ENCODE data around the gene CHST8.

The CHST8 gene

GRCh38 chr19:33737681-33738371 is 116.1 kb downstream of the CHST8 start:
- DNase-seq (ENCODE audit: low spot score): no peak

- DNase-seq (ENCODE audit: low spot score): peak; percentile 48
These were observed 119.2 kb downstream of the CHST8 start for GRCh38 chr19:33740811-33741396.

- no peak for DNase-seq (ENCODE audit: low spot score)
These were observed 123.5 kb downstream of the CHST8 start for GRCh38 chr19:33745297-33745696.

- DNase-seq (ENCODE audit: low spot score): no peak
These were observed 124.4 kb downstream of the CHST8 start for GRCh38 chr19:33746159-33746558.

GRCh38 chr19:33747273-33747672 is 125.5 kb downstream of the CHST8 start:
- no peak for DNase-seq (ENCODE audit: low spot score)

- no peak for DNase-seq (ENCODE audit: low spot score)
These were observed 126.5 kb downstream of the CHST8 start for GRCh38 chr19:33748231-33748630.

GRCh38 chr19:33749016-33749415 is 127.3 kb downstream of the CHST8 start:
- DNase-seq (ENCODE audit: low spot score): no peak

GRCh38 chr19:33749619-33750175 is 127.9 kb downstream of the CHST8 start:
- DNase-seq (ENCODE audit: low spot score): no peak

- no peak for DNase-seq (ENCODE audit: low spot score)
These were observed 129.1 kb downstream of the CHST8 start for GRCh38 chr19:33750587-33751435.

GRCh38 chr19:33751436-33751770 is 129.7 kb downstream of the CHST8 start:
- no peak for DNase-seq (ENCODE audit: low spot score)

- no peak for DNase-seq (ENCODE audit: low spot score)
These were observed 130.5 kb downstream of the CHST8 start for GRCh38 chr19:33752018-33752800.

- DNase-seq (ENCODE audit: low spot score): no peak
These were observed 131.2 kb downstream of the CHST8 start for GRCh38 chr19:33752945-33753344.

GRCh38 chr19:33754361-33754760 is 132.6 kb downstream of the CHST8 start:
- no peak for DNase-seq (ENCODE audit: low spot score)

- no peak for DNase-seq (ENCODE audit: low spot score)
These were observed 133.6 kb downstream of the CHST8 start for GRCh38 chr19:33755099-33756035.

GRCh38 chr19:33756177-33756576 is 134.4 kb downstream of the CHST8 start:
- no peak for DNase-seq (ENCODE audit: low spot score)

GRCh38 chr19:33758541-33759013 is 136.8 kb downstream of the CHST8 start:
- no peak for DNase-seq (ENCODE audit: low spot score)

- no peak for DNase-seq (ENCODE audit: low spot score)
These were observed 137.6 kb downstream of the CHST8 start for GRCh38 chr19:33759356-33759755.

GRCh38 chr19:33763633-33764371 is 142.0 kb downstream of the CHST8 start:
- no peak for DNase-seq (ENCODE audit: low spot score)

GRCh38 chr19:33766623-33767022 is 144.9 kb downstream of the CHST8 start:
- no peak for DNase-seq (ENCODE audit: low spot score)

GRCh38 chr19:33767898-33768413 is 146.2 kb downstream of the CHST8 start:
- peak; percentile 46 for DNase-seq (ENCODE audit: low spot score)

All from GM03348 (cell line).